Activated naive CD8-positive, alpha-beta T cell (primary cell): ENCODE measurements around the gene SUMF2.
"Not testable (repeated sequence)": the region's sequence is repeated elsewhere in the genome, so short reads cannot be mapped to it uniquely, and the experiment has no call there.

ENCODE experiments used
- H3K27ac Mint-ChIP-seq: one replicate; pipeline ENCODE4 v1.8.0; 2021; ENCODE audit warnings: mixed read lengths
- H3K27me3 Mint-ChIP-seq: one replicate; pipeline ENCODE4 v1.8.0; 2021; ENCODE audit warnings: mixed read lengths
- H3K36me3 Mint-ChIP-seq: one replicate; pipeline ENCODE4 v1.8.0; 2021; ENCODE audit warnings: mixed read lengths
- H3K4me1 Mint-ChIP-seq: one replicate; pipeline ENCODE4 v1.8.0; 2021; ENCODE audit warnings: low read depth, mixed read lengths
- H3K4me3 Mint-ChIP-seq: one replicate; pipeline ENCODE4 v1.8.0; 2021; ENCODE audit warnings: mild to moderate bottlenecking, mixed read lengths
- H3K9me3 Mint-ChIP-seq: one replicate; pipeline ENCODE4 v1.8.0; 2021; ENCODE audit warnings: low read depth, mixed read lengths

SUMF2 gene

GRCh38 chr7:56081626-56082340, 17.7 kb downstream of the SUMF2 start:
- Mint-ChIP-seq H3K4me3 (no peak overlapping the region), H3K36me3 (no peaks in the 10 kb centered on the region), H3K27me3 (no peaks in the 10 kb centered on the region), H3K4me1 (no peaks in the 10 kb centered on the region), H3K9me3 (no peaks in the 10 kb centered on the region), H3K27ac (no peak overlapping the region)

- H3K4me1 Mint-ChIP-seq: no peaks in the 10 kb centered on the region
- no peaks in the 10 kb centered on the region for H3K27me3 Mint-ChIP-seq
- H3K9me3 Mint-ChIP-seq: no peaks in the 10 kb centered on the region
- no peaks in the 10 kb centered on the region for H3K36me3 Mint-ChIP-seq
- H3K4me3 Mint-ChIP-seq: no peak overlapping the region
- no peak overlapping the region for H3K27ac Mint-ChIP-seq
Observed at GRCh38 chr7:56083150-56083785, 19.2 kb downstream of the SUMF2 start.

- Mint-ChIP-seq H3K36me3 (no peaks in the 10 kb centered on the region), H3K4me1 (no peaks in the 10 kb centered on the region), H3K9me3 (no peaks in the 10 kb centered on the region), H3K4me3 (no peak overlapping the region), H3K27ac (no peak overlapping the region), H3K27me3 (no peaks in the 10 kb centered on the region)
Observed at GRCh38 chr7:56086761-56087160, 22.7 kb downstream of the SUMF2 start.

- no peak overlapping the region for H3K4me3 Mint-ChIP-seq
- no peaks in the 10 kb centered on the region for H3K27me3 Mint-ChIP-seq
- H3K4me1 Mint-ChIP-seq: no peaks in the 10 kb centered on the region
- no peaks in the 10 kb centered on the region for H3K36me3 Mint-ChIP-seq
- no peak overlapping the region for H3K27ac Mint-ChIP-seq
- H3K9me3 Mint-ChIP-seq: no peaks in the 10 kb centered on the region
Observed at GRCh38 chr7:56087445-56087844, 23.4 kb downstream of the SUMF2 start.

- Mint-ChIP-seq H3K4me3 (no peak overlapping the region), H3K27me3 (no peaks in the 10 kb centered on the region), H3K4me1 (no peaks in the 10 kb centered on the region), H3K9me3 (no peaks in the 10 kb centered on the region), H3K36me3 (peaks cover 2% of the 10 kb centered on the region), H3K27ac (no peak overlapping the region)
Observed at GRCh38 chr7:56091591-56091990, 27.5 kb downstream of the SUMF2 start.

GRCh38 chr7:56092388-56092787, 28.3 kb downstream of the SUMF2 start:
- H3K4me3 Mint-ChIP-seq, H3K27ac Mint-ChIP-seq, H3K4me1 Mint-ChIP-seq, H3K36me3 Mint-ChIP-seq, H3K27me3 Mint-ChIP-seq, H3K9me3 Mint-ChIP-seq: not testable (repeated sequence)

GRCh38 chr7:56092789-56093531, 28.9 kb downstream of the SUMF2 start, which contains the start of gene PHKG1:
Gene PHKG1, minus strand, starts transcription at chr7:56092952. Its CDS starts 4,011 bp downstream, at chr7:56088941.
- peaks cover 2% of the 10 kb centered on the region for H3K36me3 Mint-ChIP-seq
- no peaks in the 10 kb centered on the region for H3K4me1 Mint-ChIP-seq
- H3K27ac Mint-ChIP-seq: no peak within 1 kb of the TSS
- H3K4me3 Mint-ChIP-seq: no peak within 1 kb of the TSS
- no peaks in the 10 kb centered on the region for H3K27me3 Mint-ChIP-seq
- no peaks in the 10 kb centered on the region for H3K9me3 Mint-ChIP-seq

- no peaks in the 10 kb centered on the region for H3K27me3 Mint-ChIP-seq
- H3K36me3 Mint-ChIP-seq: peaks cover 6% of the 10 kb centered on the region
Observed at GRCh38 chr7:56097700-56098099, 33.6 kb downstream of the SUMF2 start.

GRCh38 chr7:56098187-56099008, 34.3 kb downstream of the SUMF2 start:
- H3K27me3 Mint-ChIP-seq, H3K27ac Mint-ChIP-seq, H3K4me3 Mint-ChIP-seq, H3K9me3 Mint-ChIP-seq, H3K4me1 Mint-ChIP-seq, H3K36me3 Mint-ChIP-seq: not testable (repeated sequence)

More at GRCh38 chr7:56097700-56098099, 33.6 kb downstream of the SUMF2 start:
- H3K4me3 Mint-ChIP-seq: no peak overlapping the region
- peaks cover 4% of the 10 kb centered on the region for H3K4me1 Mint-ChIP-seq
- no peaks in the 10 kb centered on the region for H3K9me3 Mint-ChIP-seq
- H3K27ac Mint-ChIP-seq: no peak overlapping the region

GRCh38 chr7:56099653-56100052, 35.6 kb downstream of the SUMF2 start:
- Mint-ChIP-seq H3K36me3 (peaks cover 11% of the 10 kb centered on the region), H3K27me3 (no peaks in the 10 kb centered on the region), H3K27ac (no peak overlapping the region), H3K4me1 (peaks cover 15% of the 10 kb centered on the region), H3K4me3 (no peak overlapping the region), H3K9me3 (no peaks in the 10 kb centered on the region)

GRCh38 chr7:56104138-56104537, 40.1 kb downstream of the SUMF2 start:
- Mint-ChIP-seq H3K4me3 (peak overlapping the region; percentile 13), H3K36me3 (peaks cover 17% of the 10 kb centered on the region), H3K4me1 (peaks cover 44% of the 10 kb centered on the region)
- not testable (repeated sequence) for H3K27me3 Mint-ChIP-seq, H3K9me3 Mint-ChIP-seq, H3K27ac Mint-ChIP-seq

GRCh38 chr7:56105508-56105907, 41.4 kb downstream of the SUMF2 start:
- Mint-ChIP-seq H3K4me3 (peak overlapping the region; percentile 96), H3K27me3 (peaks cover 2% of the 10 kb centered on the region), H3K36me3 (peaks cover 15% of the 10 kb centered on the region), H3K4me1 (peaks cover 46% of the 10 kb centered on the region), H3K9me3 (peaks cover 6% of the 10 kb centered on the region), H3K27ac (peak overlapping the region; percentile 98)

- Mint-ChIP-seq H3K27ac (peak within 1 kb of the TSS; percentile 98), H3K36me3 (peaks cover 13% of the 10 kb centered on the region), H3K27me3 (peaks cover 2% of the 10 kb centered on the region), H3K4me3 (peak within 1 kb of the TSS; percentile 96), H3K9me3 (peaks cover 6% of the 10 kb centered on the region), H3K4me1 (peaks cover 45% of the 10 kb centered on the region)
Observed at GRCh38 chr7:56106108-56107073, 42.3 kb downstream of the SUMF2 start, which contains the start of gene CHCHD2. Gene CHCHD2, minus strand, starts transcription at chr7:56106476. Its CDS starts 63 bp downstream, at chr7:56106413.

GRCh38 chr7:56107954-56108258, 43.8 kb downstream of the SUMF2 start:
- peaks cover 41% of the 10 kb centered on the region for H3K4me1 Mint-ChIP-seq

More at GRCh38 chr7:56107954-56108258, 43.8 kb downstream of the SUMF2 start:
- Mint-ChIP-seq H3K4me3 (peak overlapping the region; percentile 96), H3K27ac (peak overlapping the region; percentile 98), H3K27me3 (peaks cover 2% of the 10 kb centered on the region), H3K36me3 (peaks cover 11% of the 10 kb centered on the region), H3K9me3 (peaks cover 6% of the 10 kb centered on the region)
